GM19455 (cell line): Measurements from ENCODE around the gene IFIT1B.
"Not testable (repeated sequence)": the region's sequence is repeated elsewhere in the genome, so short reads cannot be mapped to it uniquely, and the experiment has no call there.

Experiments used
- ATAC-seq: cut with Tn5 transposase; IDR thresholded peaks from one replicate; pipeline ENCODE4 v1.9.1; 2021; ENCODE audit not compliant: unreplicated experiment

IFIT1B gene

DNA sequence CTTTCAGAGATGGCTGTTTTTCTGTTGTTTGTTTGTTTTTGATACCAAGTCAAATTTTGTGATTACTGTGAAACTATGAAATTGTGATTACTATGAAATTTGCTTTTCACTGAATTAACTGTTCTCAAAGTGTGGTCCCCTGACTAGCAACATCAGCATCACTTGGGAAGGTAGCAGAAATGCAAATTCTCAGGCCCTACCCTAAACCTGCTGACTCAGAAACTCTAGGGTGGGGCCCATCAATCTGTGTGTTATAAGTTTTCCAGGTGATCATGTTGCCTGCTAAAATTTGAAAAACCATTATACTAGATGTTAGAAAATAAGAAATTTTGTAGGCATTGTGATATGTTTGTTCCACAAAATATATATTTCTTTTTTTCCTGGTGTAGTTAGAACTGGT, 1.2 kb downstream of the IFIT1B start:
- no peak for ATAC-seq

DNA sequence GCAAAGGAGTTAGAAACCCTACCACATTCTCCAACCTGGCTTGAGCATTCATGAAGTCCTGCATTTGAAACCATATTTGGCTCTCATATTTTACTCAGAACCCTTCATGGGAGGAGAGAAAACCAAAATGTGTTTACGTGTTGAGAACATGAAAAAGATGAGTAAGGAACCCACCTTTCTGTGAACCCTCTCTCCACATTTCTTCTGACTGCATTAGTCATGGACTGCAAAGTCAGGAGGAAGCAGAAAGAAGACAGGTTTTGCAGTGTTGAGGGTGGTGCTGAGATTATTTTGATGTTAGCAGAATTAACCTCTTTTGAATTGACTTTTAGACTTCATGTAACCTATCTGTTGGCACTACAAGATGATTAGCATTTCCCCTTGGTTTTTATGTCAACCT, 4.9 kb downstream of the IFIT1B start:
- ATAC-seq: no peak

DNA sequence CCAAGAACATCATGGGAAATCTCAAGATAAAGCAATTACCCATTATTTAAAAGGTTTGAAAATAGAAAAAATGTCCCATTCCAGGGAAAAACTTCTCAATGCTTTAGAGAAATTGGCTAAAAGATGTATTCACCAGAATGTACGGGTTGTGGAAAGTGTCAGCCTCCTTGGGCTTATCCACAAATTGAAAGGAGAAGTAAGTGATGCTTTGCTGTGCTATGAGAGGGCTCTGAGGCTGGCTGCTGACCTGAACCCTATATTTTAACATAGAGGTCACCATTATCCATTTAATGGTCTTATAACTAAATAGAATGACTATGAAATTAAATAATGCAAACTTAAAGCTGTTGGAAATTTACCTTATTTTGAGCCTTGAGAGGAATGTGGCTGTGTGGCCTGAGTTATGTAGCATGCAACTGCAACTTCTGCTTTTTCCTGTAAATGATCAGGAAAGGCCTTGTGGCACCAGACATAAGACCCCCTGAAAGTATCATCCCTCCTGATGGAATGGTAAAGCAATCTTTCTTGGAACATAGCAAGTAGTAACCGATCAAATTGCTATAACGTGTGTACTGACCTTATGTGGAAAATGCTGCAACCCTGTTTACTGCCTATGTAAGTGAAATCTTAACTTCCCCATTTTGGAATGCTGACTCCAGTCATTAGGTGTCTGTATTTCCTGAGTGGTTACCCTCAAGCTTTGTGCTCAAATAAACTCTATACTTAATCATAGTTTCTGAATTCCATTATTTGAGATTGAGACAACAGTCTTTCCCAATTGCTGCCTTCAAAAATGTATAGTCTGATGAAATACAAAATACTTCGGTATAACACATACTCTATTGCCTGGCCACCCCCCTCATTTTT, 6.9 kb downstream of the IFIT1B start:
- ATAC-seq: no peak

DNA sequence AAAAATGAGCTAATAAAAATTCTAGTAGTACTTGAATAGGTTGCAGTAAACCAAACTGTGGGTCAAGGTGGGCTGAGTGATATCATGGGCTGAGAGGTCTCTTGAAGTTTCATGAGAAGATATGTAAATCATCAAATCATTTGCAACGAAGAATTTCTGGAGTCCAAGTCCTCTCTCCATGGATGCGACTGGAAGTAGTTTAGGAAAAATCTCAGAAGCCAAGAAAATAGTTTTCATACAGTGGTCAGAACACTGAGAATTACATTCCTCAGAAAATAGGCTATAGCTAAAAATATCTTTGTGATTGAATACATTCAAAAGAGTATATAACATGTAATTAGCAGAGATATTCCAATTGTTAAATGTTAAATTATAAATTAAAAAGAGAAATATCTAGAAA, 10.9 kb downstream of the IFIT1B start:
- no peak for ATAC-seq

DNA sequence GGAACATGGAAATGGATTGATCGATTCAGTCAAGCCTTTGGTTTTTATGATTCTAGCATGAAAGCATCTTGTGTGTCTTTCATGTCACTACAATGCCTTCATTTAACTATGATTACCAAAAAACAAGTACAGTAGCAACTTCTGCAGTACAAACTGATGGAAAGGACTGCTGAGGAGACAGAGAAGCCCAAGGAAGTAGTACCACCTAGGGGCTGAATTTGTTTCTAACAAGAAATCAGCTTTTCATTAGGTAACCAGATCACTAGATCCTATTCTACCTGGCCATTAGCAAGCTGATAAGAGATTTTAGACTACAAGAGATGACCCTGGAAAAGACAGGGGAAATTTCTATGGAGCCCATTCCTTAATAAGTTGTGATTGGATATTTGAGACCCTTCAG, 11.4 kb downstream of the IFIT1B start:
- ATAC-seq: no peak

DNA sequence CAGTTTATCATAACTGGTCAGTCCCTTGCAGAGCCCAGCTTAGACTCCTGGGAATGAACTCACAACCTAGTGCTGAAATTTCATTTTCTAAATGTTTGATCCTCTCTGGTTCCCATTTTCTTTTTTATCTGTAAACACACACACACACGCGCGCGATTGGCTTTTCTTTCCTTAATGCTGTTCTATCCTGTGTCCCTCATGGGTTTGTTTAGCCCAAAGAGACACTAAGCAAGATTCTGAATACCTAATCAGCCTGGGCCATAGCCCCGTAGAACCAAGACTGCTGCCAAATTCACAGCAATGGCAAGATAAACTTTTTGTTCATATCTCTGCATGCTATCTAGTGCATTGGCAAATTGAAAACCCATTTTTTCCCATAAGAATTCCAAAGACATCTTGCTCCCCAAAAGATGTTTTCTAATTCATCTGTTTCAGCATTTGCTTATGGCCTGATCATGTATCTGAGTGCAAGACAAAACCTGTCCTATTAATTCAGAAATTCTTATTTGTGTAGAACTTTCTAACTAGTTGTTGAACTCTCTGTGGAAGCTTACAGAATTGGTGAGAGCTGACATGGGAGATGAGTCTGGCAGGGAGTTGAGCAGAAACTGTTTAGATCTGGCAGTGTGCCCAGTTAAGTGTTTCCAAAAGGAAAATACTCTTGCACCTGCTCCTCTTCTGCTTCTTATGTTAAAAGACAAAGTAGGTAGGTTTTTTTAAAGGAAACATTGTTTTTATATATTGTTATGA, 12.8 kb downstream of the IFIT1B start:
- no peak for ATAC-seq

DNA sequence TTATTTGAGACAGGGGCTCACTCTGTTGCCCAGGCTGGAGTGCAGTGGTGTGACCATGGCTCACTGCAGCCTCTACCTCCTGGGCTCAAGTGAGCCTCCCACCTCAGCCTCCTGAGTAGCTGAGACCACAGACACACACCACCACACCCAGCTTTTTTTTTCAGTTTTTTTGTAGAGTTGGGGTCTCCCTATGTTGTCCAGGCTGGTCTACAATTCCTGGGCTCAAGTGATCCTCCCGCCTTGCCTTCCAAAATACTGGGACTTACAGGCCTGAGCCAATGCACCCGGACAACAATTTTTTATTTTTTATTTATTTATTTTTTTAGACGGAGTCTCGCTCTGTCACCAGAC, 13.3 kb downstream of the IFIT1B start:
- ATAC-seq: not testable (repeated sequence)

DNA sequence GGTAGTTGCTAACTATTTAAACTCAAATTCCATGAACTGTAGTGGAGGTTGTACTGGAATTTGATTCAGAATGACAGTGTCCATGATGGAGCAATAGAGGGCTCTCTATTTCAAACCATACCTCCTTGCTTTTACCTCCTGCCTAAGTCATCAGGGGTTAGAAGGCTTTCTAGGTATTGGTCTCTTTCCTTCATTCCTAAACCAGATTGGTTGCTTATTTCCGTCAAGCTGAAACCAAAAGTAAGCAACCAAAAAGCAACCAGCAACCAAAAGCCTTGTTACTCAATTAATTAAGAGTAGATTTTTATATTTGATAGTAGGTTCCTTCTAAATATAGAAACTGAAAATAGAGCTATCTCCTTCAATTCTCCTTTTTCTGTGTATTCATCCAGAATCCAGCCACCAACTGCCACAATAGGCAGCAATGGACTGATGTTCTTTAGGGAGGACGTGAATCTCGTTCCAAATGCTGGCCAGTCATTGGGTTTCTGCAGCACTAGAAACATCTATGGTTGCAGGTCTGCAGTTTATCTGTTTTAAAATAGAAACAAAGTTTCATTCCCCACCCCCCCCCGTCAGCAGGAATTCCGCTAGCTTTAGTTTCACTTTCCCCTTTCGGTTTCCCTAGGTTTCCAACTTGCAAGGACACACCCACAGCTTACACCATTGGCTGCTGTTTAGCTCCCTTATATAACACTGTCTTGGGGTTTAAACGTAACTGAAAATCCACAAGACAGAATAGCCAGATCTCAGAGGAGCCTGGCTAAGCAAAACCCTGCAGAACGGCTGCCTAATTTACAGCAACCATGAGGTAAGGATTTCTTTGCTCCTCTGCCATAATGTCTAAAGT, 14.3 kb downstream of the IFIT1B start, which contains the start of gene IFIT1:
IFIT1 (plus strand) TSS at position 717 of the 850 bp plus-strand sequence; CDS start at position 807, 90 bp downstream.
- ATAC-seq: peak; percentile 82

DNA sequence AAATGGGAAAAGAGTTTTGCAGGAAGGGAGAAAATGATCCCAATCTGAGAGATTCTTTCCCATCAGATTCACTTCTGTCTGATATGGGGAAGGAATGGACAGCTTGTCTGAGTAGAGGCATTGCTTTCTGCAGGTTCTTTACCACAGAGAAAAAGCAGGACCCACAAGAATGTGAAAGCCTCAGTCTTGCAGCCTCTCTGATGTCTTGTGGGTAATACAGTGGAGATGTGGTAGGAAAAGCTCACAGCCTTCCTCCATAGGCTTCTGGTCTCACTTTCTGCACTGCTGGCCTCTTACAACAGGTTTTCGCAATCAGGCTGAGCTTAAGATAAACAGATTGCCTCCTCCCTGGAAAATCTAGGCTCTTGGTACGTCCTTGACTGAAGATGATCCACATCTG, 15.1 kb downstream of the IFIT1B start:
- ATAC-seq: peak; percentile 39

DNA sequence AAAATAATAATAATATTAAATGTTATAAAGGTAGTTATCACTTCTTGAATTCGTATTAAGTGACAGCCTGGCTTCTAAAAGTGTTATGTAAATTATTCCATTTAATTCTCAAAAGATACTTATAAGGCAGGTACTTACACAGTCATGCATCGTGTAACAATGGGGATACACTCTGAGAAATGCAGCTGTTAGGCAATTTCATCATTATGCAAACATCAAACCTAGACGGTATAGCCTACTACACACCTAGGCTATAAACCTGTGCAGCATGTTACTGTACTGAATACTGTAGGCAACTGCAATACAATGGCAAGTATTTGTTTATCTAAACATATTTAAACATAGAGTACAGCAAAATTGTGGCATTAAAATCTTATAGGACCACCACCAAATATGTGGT, 16.0 kb downstream of the IFIT1B start:
- no peak for ATAC-seq

DNA sequence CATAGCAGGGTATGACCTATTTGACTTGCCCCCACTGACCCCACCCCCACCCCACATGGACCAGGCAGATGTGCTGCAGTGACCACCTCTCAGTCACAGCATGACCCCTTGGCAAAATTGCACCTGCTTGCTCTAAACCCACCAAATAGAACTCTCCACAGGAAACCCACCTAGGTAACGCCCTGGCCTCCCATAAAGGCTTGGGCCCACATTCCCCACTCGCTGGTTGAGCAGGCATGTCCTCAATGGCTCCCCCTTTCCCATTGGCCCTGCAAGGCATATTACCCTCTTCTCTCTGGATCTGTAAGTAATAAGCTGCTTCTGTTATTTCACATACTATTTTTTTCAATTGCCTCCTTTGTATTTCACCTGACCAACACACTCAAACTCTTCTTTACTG, 17.3 kb downstream of the IFIT1B start:
- no peak for ATAC-seq

DNA sequence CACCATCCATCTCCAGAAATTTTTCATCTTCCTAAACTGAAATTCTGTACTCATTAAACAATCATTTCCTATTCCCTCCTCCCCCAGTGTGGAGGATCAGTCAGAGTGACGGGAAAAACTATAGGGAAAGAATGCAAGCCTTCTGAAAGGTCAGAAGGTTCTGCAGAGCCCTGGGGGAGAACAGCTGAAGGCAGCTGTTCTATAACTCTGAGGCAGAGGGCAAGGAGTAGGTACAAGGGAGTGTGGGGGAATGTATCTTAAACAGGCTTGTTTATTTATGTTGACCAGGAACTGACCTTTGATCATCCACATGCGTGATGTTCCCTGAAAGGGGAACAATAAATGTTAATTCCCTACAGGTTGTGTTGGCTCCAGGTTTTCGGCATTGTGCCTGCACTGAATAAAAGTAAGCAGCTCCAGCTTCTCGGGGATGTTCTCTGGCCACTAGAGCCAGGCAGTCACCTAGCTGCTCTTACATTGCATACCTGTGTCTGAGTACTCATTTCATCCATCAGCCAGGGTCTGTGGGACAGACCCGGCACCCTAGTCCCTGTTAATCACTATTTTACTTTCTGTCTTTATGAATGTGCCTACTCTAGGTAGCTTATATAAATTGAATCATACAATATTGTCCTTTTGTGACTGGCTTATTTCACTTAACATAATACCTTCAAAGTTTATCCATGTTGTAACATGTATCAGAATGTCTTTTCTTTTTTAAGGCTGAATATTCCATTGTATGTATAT, 20.3 kb downstream of the IFIT1B start:
- no peak for ATAC-seq

DNA sequence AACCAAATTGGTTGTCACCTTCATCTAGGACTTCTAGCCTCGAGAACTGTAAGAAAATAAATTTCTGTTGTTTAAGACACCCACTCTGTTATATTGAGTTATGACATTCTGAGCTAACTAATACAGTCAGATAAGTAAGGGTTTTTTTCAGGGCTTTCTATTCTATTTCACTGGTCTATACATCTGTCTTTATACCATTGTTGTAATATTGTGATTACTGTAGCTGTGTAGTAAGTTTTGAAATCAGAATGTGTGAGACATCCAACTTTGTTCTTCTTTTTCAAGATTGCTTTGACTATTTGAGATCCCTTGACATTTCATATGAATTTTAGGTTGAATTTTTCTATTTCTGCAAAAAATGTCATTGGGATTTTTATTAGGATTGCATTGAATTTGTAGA, 22.1 kb downstream of the IFIT1B start:
- ATAC-seq: no peak

DNA sequence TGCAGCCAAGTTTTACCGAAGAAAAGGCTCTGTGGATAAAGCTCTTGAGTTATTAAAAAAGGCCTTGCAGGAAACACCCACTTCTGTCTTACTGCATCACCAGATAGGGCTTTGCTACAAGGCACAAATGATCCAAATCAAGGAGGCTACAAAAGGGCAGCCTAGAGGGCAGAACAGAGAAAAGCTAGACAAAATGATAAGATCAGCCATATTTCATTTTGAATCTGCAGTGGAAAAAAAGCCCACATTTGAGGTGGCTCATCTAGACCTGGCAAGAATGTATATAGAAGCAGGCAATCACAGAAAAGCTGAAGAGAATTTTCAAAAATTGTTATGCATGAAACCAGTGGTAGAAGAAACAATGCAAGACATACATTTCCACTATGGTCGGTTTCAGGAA, 25.2 kb downstream of the IFIT1B start:
- ATAC-seq: no peak

DNA sequence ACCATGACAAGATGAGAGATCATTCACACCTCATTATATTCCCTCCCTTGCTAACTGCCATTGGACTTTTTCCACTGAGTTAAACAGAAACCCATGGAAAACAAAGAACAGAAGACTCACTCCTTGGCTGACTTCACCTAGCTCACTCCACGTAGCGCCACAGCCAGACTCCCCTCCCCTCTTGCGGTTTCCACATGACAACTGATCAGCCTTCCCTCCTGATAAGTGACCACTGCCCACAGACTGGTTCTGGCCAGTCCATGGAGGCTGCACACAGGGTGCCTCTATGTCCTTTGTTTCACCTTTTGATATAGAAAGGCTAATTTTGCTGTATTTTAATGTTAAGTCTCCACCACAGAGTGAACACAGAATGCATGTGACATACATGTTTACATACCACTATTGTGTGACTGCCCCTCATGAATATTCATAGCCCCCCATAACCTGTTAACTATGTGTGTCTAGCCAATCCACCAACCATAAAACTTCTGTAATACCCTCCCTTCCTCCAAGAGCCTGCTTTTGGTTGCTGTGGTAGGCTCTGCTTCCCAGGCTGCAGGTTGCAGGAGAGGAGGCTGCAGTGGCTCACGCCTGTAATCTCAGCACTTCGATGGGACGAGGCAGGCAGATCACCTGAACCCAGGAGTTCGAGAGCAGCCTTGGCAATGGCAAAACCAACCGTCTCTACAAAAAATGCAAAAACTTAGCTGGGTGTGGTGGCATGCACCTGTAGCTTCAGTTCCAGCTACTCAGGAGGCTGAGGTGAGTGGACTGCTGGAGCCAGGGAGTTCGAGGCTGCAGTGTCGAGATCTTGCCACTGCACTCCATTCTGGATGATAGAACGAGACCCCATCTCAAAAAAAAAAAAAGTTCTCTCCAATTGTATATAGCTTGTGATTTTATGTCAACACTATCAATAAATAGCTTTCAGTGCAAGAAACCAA, 26.5 kb downstream of the IFIT1B start:
- ATAC-seq: no peak

DNA sequence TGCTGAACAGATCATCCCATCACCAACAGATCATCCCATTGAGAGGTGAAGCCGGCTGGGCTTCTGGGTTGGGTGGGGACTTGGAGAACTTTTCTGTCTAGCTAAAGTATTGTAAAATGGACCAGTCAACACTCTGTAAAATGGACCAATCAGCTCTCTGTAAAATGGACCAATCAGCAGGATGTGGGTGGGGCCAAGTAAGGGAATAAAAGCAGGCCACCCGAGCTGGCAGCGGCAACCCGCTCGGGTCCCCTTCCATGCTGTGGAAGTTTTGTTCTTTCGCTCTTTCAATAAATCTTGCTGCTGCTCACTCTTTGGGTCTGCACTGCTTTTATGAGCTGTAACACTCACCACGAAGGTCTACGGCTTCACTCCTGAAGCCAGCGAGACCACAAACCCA, 28.3 kb downstream of the IFIT1B start:
- ATAC-seq: not testable (repeated sequence)

DNA sequence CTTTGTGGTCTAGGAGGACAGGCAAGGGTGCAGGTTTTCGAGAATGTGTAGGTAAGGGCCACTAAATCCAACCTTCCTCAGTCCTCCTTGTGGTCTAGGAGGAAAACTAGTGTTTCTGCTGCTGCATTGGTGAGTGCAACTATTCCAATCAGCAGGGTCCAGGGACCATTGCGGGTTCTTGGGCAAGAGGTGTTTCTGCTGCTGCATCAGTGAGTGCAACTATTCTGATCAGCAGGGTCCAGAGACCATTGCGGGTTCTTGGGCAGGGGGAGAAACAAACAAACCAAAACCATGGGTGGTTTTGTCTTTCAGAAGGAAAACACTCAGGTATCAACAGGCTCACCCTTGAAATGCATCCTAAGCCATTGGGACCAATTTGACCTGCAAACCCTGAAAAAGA, 29.9 kb downstream of the IFIT1B start:
- not testable (repeated sequence) for ATAC-seq

DNA sequence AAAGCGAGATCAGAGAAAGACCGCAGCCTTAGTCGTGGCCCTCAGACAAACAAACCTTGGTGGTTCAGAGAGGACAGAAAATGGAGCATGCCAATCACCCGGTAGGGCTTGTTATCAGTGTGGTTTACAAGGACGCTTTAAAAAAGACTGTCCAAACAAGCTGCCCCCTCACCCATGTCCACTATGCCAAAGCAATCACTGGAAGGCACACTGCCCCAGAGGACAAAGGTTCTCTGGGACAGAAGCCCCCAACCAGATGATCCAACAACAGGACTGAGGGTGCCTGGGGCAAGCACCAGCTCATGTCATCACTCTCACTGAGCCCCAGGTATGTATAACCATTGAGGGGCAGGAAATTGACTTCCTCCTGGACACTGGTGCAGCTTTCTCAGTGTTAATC, 31.4 kb downstream of the IFIT1B start:
- not testable (repeated sequence) for ATAC-seq

DNA sequence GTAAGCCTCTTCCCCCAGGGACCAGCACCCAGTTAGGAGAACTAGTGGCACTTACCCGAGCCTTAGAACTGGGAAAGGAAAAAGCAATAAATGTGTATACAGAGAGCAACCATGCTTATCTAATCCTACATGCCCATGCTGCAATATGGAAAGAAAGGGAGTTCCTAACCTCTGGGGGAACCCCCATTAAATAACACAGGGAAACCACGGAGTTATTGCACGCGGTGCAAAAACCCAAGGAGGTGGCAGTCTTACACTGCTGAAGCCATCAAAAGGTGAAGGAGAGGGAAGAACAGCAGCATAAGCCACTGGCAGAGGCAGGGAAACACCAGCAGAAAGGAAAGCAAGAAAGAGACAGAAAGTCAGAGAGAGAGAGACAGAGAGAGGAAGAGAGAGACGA, 32.7 kb downstream of the IFIT1B start:
- ATAC-seq: not testable (repeated sequence)

DNA sequence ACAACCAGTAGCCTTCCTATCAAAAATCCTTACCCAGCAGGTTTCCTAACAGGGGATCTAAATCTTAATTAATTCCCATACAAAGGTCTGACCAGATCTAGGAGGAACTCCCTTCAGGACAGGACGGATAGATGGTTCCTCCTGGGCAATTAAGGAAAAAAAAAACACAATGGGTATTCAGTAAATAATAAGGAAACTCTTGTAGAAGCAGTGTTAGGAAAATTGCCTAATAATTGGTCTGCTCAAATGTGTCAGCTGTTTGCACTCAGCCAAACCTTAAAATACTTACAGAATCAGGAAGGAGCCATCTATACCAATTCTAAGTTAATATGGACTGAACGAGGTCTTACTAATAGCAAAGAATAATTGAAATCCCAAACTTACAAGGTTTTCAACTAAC, 33.3 kb downstream of the IFIT1B start:
- not testable (repeated sequence) for ATAC-seq
